Mesendoderm (in vitro differentiated cells): Measurements from ENCODE around the gene WDR33.

Source experiments
- DNase-seq: peaks from one replicate; pipeline ENCODE4 v3.0.0; 2013
- H2AK5ac ChIP-seq: 2 replicates; pipeline ENCODE4 v1.6.1; 2013; ENCODE audit warnings: low read length, inconsistent platforms
- H2BK120ac ChIP-seq: 2 replicates; pipeline ENCODE4 v1.6.1; 2013; ENCODE audit warnings: low read depth, mild to moderate bottlenecking, low read length, moderate library complexity, mixed read lengths
- H2BK15ac ChIP-seq: replicated peaks from 2 replicates; pipeline ENCODE4 v1.6.1; 2013; ENCODE audit warnings: low read depth, mild to moderate bottlenecking, moderate library complexity
- H2BK5ac ChIP-seq: 2 replicates; pipeline ENCODE4 v1.6.1; 2013; ENCODE audit warnings: low read length, inconsistent platforms
- H3K18ac ChIP-seq: 2 replicates; pipeline ENCODE4 v1.6.1; 2013; ENCODE audit warnings: mild to moderate bottlenecking, low read length, mixed read lengths
- H3K23ac ChIP-seq: one replicate; pipeline ENCODE4 v1.6.1; 2013; ENCODE audit warnings: low read length
- H3K27ac ChIP-seq: 2 replicates; pipeline ENCODE4 v1.5.1; 2013; ENCODE audit warnings: low read depth, mild to moderate bottlenecking, inconsistent platforms, low read length, moderate library complexity
- H3K27me3 ChIP-seq: 2 replicates; pipeline ENCODE4 v1.6.1; 2013; ENCODE audit warnings: low read length, control low read depth, mild to moderate bottlenecking, inconsistent platforms; ENCODE audit not compliant: insufficient read depth, poor library complexity
- H3K36me3 ChIP-seq: 2 replicates; pipeline ENCODE4 v1.6.1; 2013; ENCODE audit warnings: low read length, inconsistent platforms; ENCODE audit not compliant: control insufficient read depth, insufficient read depth
- H3K4ac ChIP-seq: one replicate; pipeline ENCODE4 v1.6.1; 2013; ENCODE audit warnings: low read depth, mild to moderate bottlenecking, low read length, moderate library complexity
- H3K4me1 ChIP-seq: 2 replicates; pipeline ENCODE4 v1.6.1; 2013; ENCODE audit warnings: low read depth, low read length, inconsistent platforms; ENCODE audit not compliant: control insufficient read depth
- H3K4me2 ChIP-seq: 2 replicates; pipeline ENCODE4 v1.6.1; 2013; ENCODE audit warnings: low read length
- H3K4me3 ChIP-seq: 2 replicates; pipeline ENCODE4 v1.5.1; 2013; ENCODE audit warnings: mild to moderate bottlenecking, low read length
- H3K56ac ChIP-seq: one replicate; pipeline ENCODE4 v1.6.1; 2013; ENCODE audit warnings: low read length
- H3K79me1 ChIP-seq: 2 replicates; pipeline ENCODE4 v1.6.1; 2013; ENCODE audit warnings: low read length, inconsistent platforms
- H3K79me2 ChIP-seq: 2 replicates; pipeline ENCODE4 v1.6.1; 2013; ENCODE audit warnings: mild to moderate bottlenecking, low read length; ENCODE audit not compliant: control insufficient read depth, insufficient read depth
- H3K9ac ChIP-seq: 2 replicates; pipeline ENCODE4 v1.6.1; 2013; ENCODE audit warnings: low read length, inconsistent platforms
- H4K5ac ChIP-seq: one replicate; pipeline ENCODE4 v1.6.1; 2013; ENCODE audit warnings: low read length
- H4K8ac ChIP-seq: one replicate; pipeline ENCODE4 v1.6.1; 2013; ENCODE audit warnings: low read depth, mild to moderate bottlenecking, control low read depth, low read length, moderate library complexity
- WGBS: extraction: QIAGEN DNeasy Blood & Tissue Kit; methylation state at CpG from one replicate; pipeline ENCODE4 v1.1.7; 2013; ENCODE audit warnings: low lambda C conversion rate, missing lambda C conversion rate; ENCODE audit not compliant: insufficient coverage; ENCODE audit errors: extremely low coverage; 5-methylcytosine and 5-hydroxymethylcytosine counted together

Gene WDR33

GRCh38 chr2:127690696-127691095 is 120.3 kb downstream of the WDR33 start:
- no peak overlapping the region for H3K4me2 ChIP-seq
- H3K36me3 ChIP-seq = no peaks in the 10 kb centered on the region
- H2BK15ac ChIP-seq = no peak overlapping the region
- H3K4me1 ChIP-seq = no peaks in the 10 kb centered on the region
- H3K27me3 ChIP-seq = no peaks in the 10 kb centered on the region
- H4K5ac ChIP-seq = no peak overlapping the region
- no peak overlapping the region for H3K18ac ChIP-seq
- no peak overlapping the region for H2BK5ac ChIP-seq
- no peaks in the 10 kb centered on the region for H3K79me2 ChIP-seq
- H4K8ac ChIP-seq = no peak overlapping the region
- H3K4ac ChIP-seq = no peak overlapping the region
- no peak overlapping the region for H3K27ac ChIP-seq
- no peak overlapping the region for H3K9ac ChIP-seq
- H3K56ac ChIP-seq = no peak overlapping the region
- WGBS = no CpG with 5 or more reads among the region's 2 CpGs
- H2BK120ac ChIP-seq = no peak overlapping the region
- H3K23ac ChIP-seq = no peak overlapping the region
- DNase-seq = peak; percentile 19
- H3K4me3 ChIP-seq = no peak overlapping the region
- no peak overlapping the region for H2AK5ac ChIP-seq
- H3K79me1 ChIP-seq = no peaks in the 10 kb centered on the region

- Histone ChIP-seq H3K23ac (no peak overlapping the region), H2BK15ac (no peak overlapping the region), H3K56ac (no peak overlapping the region), H3K27me3 (no peaks in the 10 kb centered on the region), H3K4me2 (no peak overlapping the region), H4K8ac (no peak overlapping the region), H3K9ac (no peak overlapping the region), H3K4me1 (no peaks in the 10 kb centered on the region), H3K4ac (no peak overlapping the region), H3K79me1 (no peaks in the 10 kb centered on the region), H2AK5ac (no peak overlapping the region), H3K79me2 (no peaks in the 10 kb centered on the region), H3K36me3 (no peaks in the 10 kb centered on the region), H4K5ac (no peak overlapping the region), H3K4me3 (no peak overlapping the region), H2BK5ac (no peak overlapping the region), H3K18ac (no peak overlapping the region), H3K27ac (no peak overlapping the region), H2BK120ac (no peak overlapping the region)
- no peak for DNase-seq
- WGBS = no CpG with 5 or more reads among the region's 1 CpG
These were observed 122.6 kb downstream of the WDR33 start for GRCh38 chr2:127688405-127688804.

GRCh38 chr2:127685410-127686080 is 125.4 kb downstream of the WDR33 start:
- WGBS = no CpG with 5 or more reads among the region's 8 CpGs
- no peak overlapping the region for H3K4me2 ChIP-seq
- H3K27ac ChIP-seq = no peak overlapping the region

GRCh38 chr2:127683757-127684156 is 127.2 kb downstream of the WDR33 start:
- Histone ChIP-seq H3K27ac (no peak overlapping the region), H2BK120ac (no peak overlapping the region)
- WGBS = no CpG with 5 or more reads among the region's 15 CpGs

More at GRCh38 chr2:127685410-127686080, 125.4 kb downstream of the WDR33 start:
- H3K79me1 ChIP-seq = no peaks in the 10 kb centered on the region
- H2BK120ac ChIP-seq = no peak overlapping the region
- no peaks in the 10 kb centered on the region for H3K36me3 ChIP-seq
- no peak for DNase-seq
- H3K27me3 ChIP-seq = no peaks in the 10 kb centered on the region
- no peak overlapping the region for H4K5ac ChIP-seq
- no peak overlapping the region for H3K56ac ChIP-seq
- no peak overlapping the region for H2BK5ac ChIP-seq
- H3K79me2 ChIP-seq = no peaks in the 10 kb centered on the region
- no peak overlapping the region for H3K4me3 ChIP-seq
- no peak overlapping the region for H3K18ac ChIP-seq
- H4K8ac ChIP-seq = no peak overlapping the region
- no peak overlapping the region for H2BK15ac ChIP-seq
- H3K4me1 ChIP-seq = no peaks in the 10 kb centered on the region
- no peak overlapping the region for H3K4ac ChIP-seq
- H3K9ac ChIP-seq = no peak overlapping the region
- no peak overlapping the region for H2AK5ac ChIP-seq
- H3K23ac ChIP-seq = no peak overlapping the region

GRCh38 chr2:127683056-127683455 is 127.9 kb downstream of the WDR33 start:
- Histone ChIP-seq H3K4me1 (no peaks in the 10 kb centered on the region), H3K27ac (no peak overlapping the region), H3K4me2 (no peak overlapping the region), H3K56ac (no peak overlapping the region), H4K5ac (no peak overlapping the region), H3K18ac (no peak overlapping the region), H3K9ac (no peak overlapping the region), H2BK120ac (no peak overlapping the region), H3K23ac (no peak overlapping the region), H2BK5ac (no peak overlapping the region), H4K8ac (no peak overlapping the region), H3K79me2 (no peaks in the 10 kb centered on the region), H2BK15ac (no peak overlapping the region), H3K79me1 (no peaks in the 10 kb centered on the region), H3K4me3 (no peak overlapping the region), H2AK5ac (no peak overlapping the region), H3K27me3 (no peaks in the 10 kb centered on the region), H3K4ac (no peak overlapping the region), H3K36me3 (no peaks in the 10 kb centered on the region)
- no peak for DNase-seq

More at GRCh38 chr2:127683757-127684156, 127.2 kb downstream of the WDR33 start:
- H3K9ac ChIP-seq = no peak overlapping the region
- no peak overlapping the region for H3K18ac ChIP-seq
- no peak overlapping the region for H4K5ac ChIP-seq
- H3K56ac ChIP-seq = peak overlapping the region; percentile 27
- H2BK15ac ChIP-seq = no peak overlapping the region
- H3K79me2 ChIP-seq = no peaks in the 10 kb centered on the region
- DNase-seq = no peak
- H3K4me2 ChIP-seq = no peak overlapping the region
- H2AK5ac ChIP-seq = no peak overlapping the region
- no peak overlapping the region for H3K23ac ChIP-seq
- no peaks in the 10 kb centered on the region for H3K79me1 ChIP-seq
- no peak overlapping the region for H3K4ac ChIP-seq
- no peaks in the 10 kb centered on the region for H3K4me1 ChIP-seq
- H4K8ac ChIP-seq = no peak overlapping the region
- no peak overlapping the region for H2BK5ac ChIP-seq
- no peak overlapping the region for H3K4me3 ChIP-seq
- no peaks in the 10 kb centered on the region for H3K36me3 ChIP-seq
- H3K27me3 ChIP-seq = no peaks in the 10 kb centered on the region
